Peyer's patch (tissue), 4 donors: Measurements from ENCODE around the gene NGB. TPM values are rescaled to one million over a fixed set of nuclear protein-coding genes. Genes with fewer than 3 reads are reported as not detected.
A peak's percentile ranks its signal among the peaks of the same experiment; 100 is the strongest.

ENCODE experiments used
- DNase-seq, 3 donors: peaks; one replicate each; pipeline ENCODE4 v3.0.0-alpha.2; 2017 to 2019
- H3K27ac ChIP-seq, 4 donors: fragments of 200-600 bp; sonication (generic); one replicate each; pipeline ENCODE4 v1.5.1; 2016 to 2019
- H3K27me3 ChIP-seq, 2 donors: fragments of 200-600 bp; sonication (generic); one replicate each; pipeline ENCODE4 v1.5.1; 2019
- H3K36me3 ChIP-seq, 3 donors: fragments of 200-600 bp; sonication (generic); one replicate each; pipeline ENCODE4 v1.5.1; 2016 to 2019
- H3K4me1 ChIP-seq, 4 donors: fragments of 200-600 bp; sonication (generic); one replicate each; pipeline ENCODE4 v1.5.1; 2016 to 2019
- H3K4me3 ChIP-seq, 4 donors: fragments of 200-600 bp; sonication (generic); 1 replicate in 3 of 4; 2 replicates in 1 of 4; pipeline ENCODE4 v1.5.1; 2016 to 2019; ENCODE audit warnings: mild to moderate bottlenecking in 1 of 4
- H3K9me3 ChIP-seq, 4 donors: fragments of 200-600 bp; sonication (generic); one replicate each; pipeline ENCODE4 v1.5.1; 2016 to 2019; ENCODE audit warnings: mild to moderate bottlenecking in 1 of 4
- POLR2A ChIP-seq, 2 donors: fragments of 450-650 bp; IDR thresholded peaks; one replicate each; pipeline ENCODE4 v1.5.1; 2017; ENCODE audit warnings: antibody characterized with exemption in 2 of 2, mild to moderate bottlenecking in 2 of 2, moderate library complexity in 2 of 2
- total RNA-seq, 4 donors: library from RNA; depleted of rRNA; stranded (reverse); fragments of >200 nt; gene quantifications; one replicate each; pipeline ENCODE4 v1.1.0, GENCODE V29; 2016
- TF ChIP-seq, protein P1 (sequence below), 6 experiments: fragments of 450-650 bp in 4 of 6; fragments of 200-600 bp in 2 of 6; sonication (generic) in 1 of 6; IDR thresholded peaks; one replicate each; pipeline ENCODE4 v1.5.1; 2017 to 2019; ENCODE audit warnings: antibody characterized with exemption in 6 of 6, mild to moderate bottlenecking in 3 of 6, moderate library complexity in 1 of 6

Gene NGB
- total RNA-seq, 4 donors from 2014 or later: not detected

DNA sequence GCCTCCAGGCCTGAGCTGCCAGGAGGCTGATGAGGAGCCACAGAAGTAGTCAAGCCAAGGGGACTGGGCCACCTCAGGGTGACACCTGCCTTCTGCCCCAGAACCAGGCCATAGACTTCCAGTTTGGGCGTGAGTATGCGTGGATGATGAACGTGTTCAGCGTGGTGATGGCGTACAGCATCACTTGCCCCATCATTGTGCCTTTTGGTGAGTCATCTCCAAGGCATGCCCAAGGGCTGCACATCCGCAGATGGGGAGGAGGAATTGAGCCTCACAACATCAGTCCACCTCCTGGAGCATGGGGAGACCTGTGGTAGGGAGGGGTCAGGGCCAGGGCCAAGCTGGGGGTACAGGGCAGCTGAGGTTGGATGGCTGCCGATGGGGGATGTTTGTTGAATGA lies 22.3 kb downstream of the NGB start:
- H3K4me1 ChIP-seq: no peaks in the 10 kb centered on the region
- H3K9me3 ChIP-seq: no peaks in the 10 kb centered on the region
- H3K36me3 ChIP-seq: no peaks in the 10 kb centered on the region
- H3K27ac ChIP-seq: no peak overlapping the region
- H3K4me3 ChIP-seq: no peak overlapping the region
- DNase-seq: no peak
- H3K27me3 ChIP-seq: no peaks in the 10 kb centered on the region
- TF ChIP-seq, protein P1, sequence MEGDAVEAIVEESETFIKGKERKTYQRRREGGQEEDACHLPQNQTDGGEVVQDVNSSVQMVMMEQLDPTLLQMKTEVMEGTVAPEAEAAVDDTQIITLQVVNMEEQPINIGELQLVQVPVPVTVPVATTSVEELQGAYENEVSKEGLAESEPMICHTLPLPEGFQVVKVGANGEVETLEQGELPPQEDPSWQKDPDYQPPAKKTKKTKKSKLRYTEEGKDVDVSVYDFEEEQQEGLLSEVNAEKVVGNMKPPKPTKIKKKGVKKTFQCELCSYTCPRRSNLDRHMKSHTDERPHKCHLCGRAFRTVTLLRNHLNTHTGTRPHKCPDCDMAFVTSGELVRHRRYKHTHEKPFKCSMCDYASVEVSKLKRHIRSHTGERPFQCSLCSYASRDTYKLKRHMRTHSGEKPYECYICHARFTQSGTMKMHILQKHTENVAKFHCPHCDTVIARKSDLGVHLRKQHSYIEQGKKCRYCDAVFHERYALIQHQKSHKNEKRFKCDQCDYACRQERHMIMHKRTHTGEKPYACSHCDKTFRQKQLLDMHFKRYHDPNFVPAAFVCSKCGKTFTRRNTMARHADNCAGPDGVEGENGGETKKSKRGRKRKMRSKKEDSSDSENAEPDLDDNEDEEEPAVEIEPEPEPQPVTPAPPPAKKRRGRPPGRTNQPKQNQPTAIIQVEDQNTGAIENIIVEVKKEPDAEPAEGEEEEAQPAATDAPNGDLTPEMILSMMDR (IDR thresholded peaks at IDR 0.05): no peak
- no peak for TF ChIP-seq POLR2A (IDR thresholded peaks at IDR 0.05)

DNA sequence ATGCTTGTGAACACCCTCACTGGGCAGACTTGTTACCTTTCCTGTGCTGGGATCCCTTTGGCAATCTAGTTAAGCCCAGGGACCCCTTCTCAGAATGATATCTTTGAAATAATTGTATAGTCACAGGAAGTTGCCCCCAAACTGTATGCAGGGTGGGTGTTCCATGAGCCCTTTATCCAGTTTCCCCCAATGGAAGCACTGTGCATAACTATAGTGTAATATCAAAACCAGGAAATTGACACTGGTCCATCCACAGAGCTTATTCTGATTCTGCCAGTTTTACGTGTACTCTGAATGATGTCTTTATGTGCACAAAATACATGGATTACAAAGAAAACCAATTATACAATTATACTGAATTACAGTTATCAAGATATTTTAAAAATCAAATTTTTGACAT lies 24.2 kb downstream of the NGB start:
- TF ChIP-seq, protein P1 (IDR thresholded peaks at IDR 0.05): no peak
- no peak for TF ChIP-seq POLR2A (IDR thresholded peaks at IDR 0.05)

DNA sequence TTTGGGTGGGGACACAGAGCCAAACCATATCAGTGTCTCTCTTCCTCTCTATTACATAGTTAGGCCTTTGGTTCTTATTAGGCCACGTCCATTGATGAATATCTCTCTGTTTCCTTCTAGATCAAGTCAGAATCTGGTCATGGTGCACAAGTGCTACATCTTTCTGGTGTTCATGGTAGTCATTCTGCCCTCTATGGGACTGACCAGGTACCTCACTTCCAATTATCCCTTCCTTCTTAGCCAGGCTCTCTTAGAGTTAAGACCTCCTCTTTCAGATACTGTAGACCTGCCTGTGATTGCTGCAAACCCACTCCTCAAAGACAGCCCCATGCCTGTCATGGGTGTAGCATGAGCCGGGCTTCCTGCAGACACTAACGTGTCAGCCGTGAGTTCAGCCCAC lies 25.2 kb downstream of the NGB start:
- Histone ChIP-seq H3K4me1 (no peaks in the 10 kb centered on the region), H3K27me3 (no peaks in the 10 kb centered on the region), H3K36me3 (no peaks in the 10 kb centered on the region), H3K27ac (no peak overlapping the region), H3K4me3 (no peak overlapping the region), H3K9me3 (no peaks in the 10 kb centered on the region)
- no peak for TF ChIP-seq POLR2A (IDR thresholded peaks at IDR 0.05)
- TF ChIP-seq, protein P1 (IDR thresholded peaks at IDR 0.05): peak in 1 of 6 experiments; percentile 2
- no peak for DNase-seq

More for the DNA sequence above, 24.2 kb downstream of the NGB start:
- H3K36me3 ChIP-seq: no peaks in the 10 kb centered on the region
- no peak overlapping the region for H3K27ac ChIP-seq
- H3K4me3 ChIP-seq: no peak overlapping the region
- no peaks in the 10 kb centered on the region for H3K27me3 ChIP-seq
- H3K9me3 ChIP-seq: no peaks in the 10 kb centered on the region
- DNase-seq: no peak
- H3K4me1 ChIP-seq: no peaks in the 10 kb centered on the region

DNA sequence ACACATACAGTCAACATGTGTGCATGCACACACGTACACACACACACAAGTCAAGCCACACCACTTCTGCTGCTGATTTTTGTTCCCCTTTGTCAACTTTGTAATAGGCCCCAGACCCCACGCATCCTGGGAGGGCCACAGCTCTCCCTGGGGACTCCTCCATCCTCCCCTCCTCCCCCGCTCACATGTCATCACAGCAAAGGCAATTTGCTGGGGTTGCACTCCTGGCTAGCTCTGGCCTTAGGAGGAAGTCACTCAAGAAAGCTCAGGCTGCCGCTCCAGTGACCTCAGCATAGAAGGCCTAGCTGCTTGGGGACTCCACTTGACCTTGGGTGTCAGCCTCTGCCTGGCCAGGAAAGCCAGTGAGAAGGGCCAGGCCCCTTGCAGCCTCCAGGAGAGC lies 27.2 kb downstream of the NGB start:
- Histone ChIP-seq H3K27ac (peak overlapping the region in 1 of 4 donors; percentile 55), H3K27me3 (no peaks in the 10 kb centered on the region), H3K36me3 (no peaks in the 10 kb centered on the region), H3K4me3 (no peak overlapping the region), H3K9me3 (no peaks in the 10 kb centered on the region), H3K4me1 (no peaks in the 10 kb centered on the region)
- TF ChIP-seq POLR2A (IDR thresholded peaks at IDR 0.05): no peak
- TF ChIP-seq, protein P1 (IDR thresholded peaks at IDR 0.05): no peak
- DNase-seq: peak in 2 of 3 donors; percentile 57 to 70

DNA sequence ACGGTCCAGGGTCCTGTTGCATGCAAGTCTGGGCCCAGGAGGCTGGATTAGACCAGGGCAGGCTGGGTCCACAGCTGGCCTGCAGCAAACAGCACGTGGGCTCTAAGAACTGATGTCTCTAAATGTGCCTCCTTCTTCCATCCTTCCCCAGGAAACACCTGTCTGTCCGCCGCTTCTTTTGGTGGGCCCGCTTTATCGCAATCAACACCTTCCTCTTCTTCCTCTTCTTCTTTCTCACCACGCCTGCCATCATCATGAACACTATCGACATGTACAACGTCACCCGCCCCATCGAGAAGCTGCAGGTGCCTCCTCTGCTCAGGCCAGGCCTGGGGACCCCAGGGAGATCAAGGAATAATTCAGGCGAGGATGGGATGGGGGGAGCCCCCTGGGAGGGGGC lies 28.3 kb downstream of the NGB start:
- Histone ChIP-seq H3K9me3 (no peaks in the 10 kb centered on the region), H3K27me3 (no peaks in the 10 kb centered on the region), H3K27ac (no peak overlapping the region), H3K36me3 (no peaks in the 10 kb centered on the region), H3K4me3 (no peak overlapping the region), H3K4me1 (no peaks in the 10 kb centered on the region)
- TF ChIP-seq POLR2A (IDR thresholded peaks at IDR 0.05): no peak
- TF ChIP-seq, protein P1 (IDR thresholded peaks at IDR 0.05): no peak
- peak in 1 of 3 donors; percentile 46 for DNase-seq

DNA sequence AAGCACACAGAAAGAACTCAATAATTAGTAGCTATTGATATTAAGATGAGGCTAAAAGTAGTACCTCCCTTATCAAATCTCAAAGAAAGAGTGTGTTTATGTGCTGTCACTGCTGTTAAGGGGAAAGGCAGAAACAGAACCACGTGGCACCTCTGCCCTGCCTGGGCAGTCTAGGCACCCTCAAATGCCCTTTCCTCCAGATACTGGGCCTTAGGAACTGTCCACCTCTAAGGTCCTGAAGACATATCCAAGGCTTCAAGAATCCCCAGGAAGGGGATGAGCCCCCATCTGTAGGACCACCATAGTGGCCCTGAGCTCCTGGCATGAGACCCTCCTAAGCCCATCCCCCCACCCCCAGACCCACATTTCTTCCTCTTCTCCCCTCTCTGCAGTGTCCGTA lies 29.1 kb downstream of the NGB start:
- no peak for DNase-seq
- TF ChIP-seq POLR2A (IDR thresholded peaks at IDR 0.05): no peak
- TF ChIP-seq, protein P1 (IDR thresholded peaks at IDR 0.05): no peak
- H3K27me3 ChIP-seq: no peaks in the 10 kb centered on the region
- H3K9me3 ChIP-seq: no peaks in the 10 kb centered on the region
- no peaks in the 10 kb centered on the region for H3K36me3 ChIP-seq
- no peak overlapping the region for H3K27ac ChIP-seq
- no peaks in the 10 kb centered on the region for H3K4me1 ChIP-seq
- H3K4me3 ChIP-seq: no peak overlapping the region
